Esophagus squamous epithelium (tissue), 4 donors: ENCODE measurements around the gene OR2M2.

Experiments used
- POLR2A ChIP-seq, 4 donors: fragments of 450-650 bp; IDR thresholded peaks; one replicate each; pipeline ENCODE4 v1.6.1; 2017; ENCODE audit warnings: antibody characterized with exemption in 4 of 4, mild to moderate bottlenecking in 4 of 4, moderate library complexity in 3 of 4
- TF ChIP-seq, protein P1 (sequence below), 6 experiments: fragments of 450-650 bp in 4 of 6; fragments of 200-600 bp in 2 of 6; sonication (generic) in 2 of 6; IDR thresholded peaks; one replicate each; pipeline ENCODE4 v1.5.1; 2016 to 2019; ENCODE audit warnings: antibody characterized with exemption in 6 of 6, mild to moderate bottlenecking in 4 of 6, moderate library complexity in 4 of 6

DNA sequence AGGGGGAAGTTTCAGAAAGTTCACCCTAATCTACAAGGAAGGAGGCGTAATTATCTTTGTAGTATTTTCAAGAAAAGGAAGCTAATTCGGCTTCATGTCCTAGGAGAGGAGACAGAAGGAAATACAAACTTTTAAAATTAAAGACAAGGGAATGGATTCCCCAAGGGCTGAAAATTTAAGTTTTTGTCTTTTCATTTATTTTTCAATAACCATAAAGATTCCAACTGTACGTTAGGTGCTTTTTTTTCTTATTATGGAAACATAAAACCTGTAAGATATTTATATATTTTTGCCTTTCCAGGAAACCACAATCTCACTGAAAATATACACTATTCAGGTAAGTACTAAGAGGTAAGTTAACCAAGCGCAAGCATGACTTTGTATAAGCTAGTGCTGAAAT, 22.3 kb downstream of the OR2M2 start, which contains the start of gene OR2M3:
- TF ChIP-seq, protein P1, sequence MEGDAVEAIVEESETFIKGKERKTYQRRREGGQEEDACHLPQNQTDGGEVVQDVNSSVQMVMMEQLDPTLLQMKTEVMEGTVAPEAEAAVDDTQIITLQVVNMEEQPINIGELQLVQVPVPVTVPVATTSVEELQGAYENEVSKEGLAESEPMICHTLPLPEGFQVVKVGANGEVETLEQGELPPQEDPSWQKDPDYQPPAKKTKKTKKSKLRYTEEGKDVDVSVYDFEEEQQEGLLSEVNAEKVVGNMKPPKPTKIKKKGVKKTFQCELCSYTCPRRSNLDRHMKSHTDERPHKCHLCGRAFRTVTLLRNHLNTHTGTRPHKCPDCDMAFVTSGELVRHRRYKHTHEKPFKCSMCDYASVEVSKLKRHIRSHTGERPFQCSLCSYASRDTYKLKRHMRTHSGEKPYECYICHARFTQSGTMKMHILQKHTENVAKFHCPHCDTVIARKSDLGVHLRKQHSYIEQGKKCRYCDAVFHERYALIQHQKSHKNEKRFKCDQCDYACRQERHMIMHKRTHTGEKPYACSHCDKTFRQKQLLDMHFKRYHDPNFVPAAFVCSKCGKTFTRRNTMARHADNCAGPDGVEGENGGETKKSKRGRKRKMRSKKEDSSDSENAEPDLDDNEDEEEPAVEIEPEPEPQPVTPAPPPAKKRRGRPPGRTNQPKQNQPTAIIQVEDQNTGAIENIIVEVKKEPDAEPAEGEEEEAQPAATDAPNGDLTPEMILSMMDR (IDR thresholded peaks at IDR 0.05), result no peak
- no peak for TF ChIP-seq POLR2A (IDR thresholded peaks at IDR 0.05)
